HG03064 (cell line): ENCODE measurements around the gene ALDH3A1.

Source experiments
- ATAC-seq: cut with Tn5 transposase; IDR thresholded peaks from one replicate; pipeline ENCODE4 v1.9.1; 2021; ENCODE audit warnings: low read depth; ENCODE audit not compliant: unreplicated experiment

Gene ALDH3A1

GRCh38 chr17:19760746-19761145, 12.6 kb upstream of the ALDH3A1 start:
- ATAC-seq: no peak

GRCh38 chr17:19759568-19760549, 11.8 kb upstream of the ALDH3A1 start:
- ATAC-seq: no peak

- ATAC-seq: no peak
Observed at GRCh38 chr17:19757536-19758180, 9.6 kb upstream of the ALDH3A1 start.

GRCh38 chr17:19756546-19756945, 8.4 kb upstream of the ALDH3A1 start:
- no peak for ATAC-seq

GRCh38 chr17:19755821-19756510, 7.9 kb upstream of the ALDH3A1 start:
- no peak for ATAC-seq

- ATAC-seq: no peak
Observed at GRCh38 chr17:19755392-19755791, 7.3 kb upstream of the ALDH3A1 start.

GRCh38 chr17:19753661-19754463, 5.8 kb upstream of the ALDH3A1 start:
- no peak for ATAC-seq

GRCh38 chr17:19753051-19753509, 5.0 kb upstream of the ALDH3A1 start:
- ATAC-seq: no peak

GRCh38 chr17:19752216-19753050, 4.3 kb upstream of the ALDH3A1 start:
- ATAC-seq: no peak

- no peak for ATAC-seq
Observed at GRCh38 chr17:19750835-19751234, 2.7 kb upstream of the ALDH3A1 start.

- no peak for ATAC-seq
Observed at GRCh38 chr17:19750020-19750572, 2.0 kb upstream of the ALDH3A1 start.

GRCh38 chr17:19748807-19749193, 702 bp upstream of the ALDH3A1 start:
- ATAC-seq: no peak

GRCh38 chr17:19747159-19747719, 859 bp downstream of the ALDH3A1 start:
- no peak for ATAC-seq

- ATAC-seq: no peak
Observed at GRCh38 chr17:19746517-19746916, 1.6 kb downstream of the ALDH3A1 start.

GRCh38 chr17:19744922-19745757, 3.0 kb downstream of the ALDH3A1 start:
- ATAC-seq: no peak

- no peak for ATAC-seq
Observed at GRCh38 chr17:19744492-19744891, 3.6 kb downstream of the ALDH3A1 start.

GRCh38 chr17:19743101-19744100, 4.7 kb downstream of the ALDH3A1 start:
- ATAC-seq: no peak
